Endothelial cell of umbilical vein (primary cell): ENCODE results near the gene ACBD6. TPM values are rescaled to one million over a fixed set of nuclear protein-coding genes. Genes with fewer than 3 reads are reported as not detected.

Experiments
- BruUV-seq: library from RNA; stranded (reverse); fragments of 400-500 nt; replicated peaks from 2 replicates; lab custom pipeline; 2021; lab: Mats Ljungman, UMichigan
- CTCF ChIA-PET: fragments of 300-600, 350-600 bp; sonication (Branson Sonifier 250); formaldehyde crosslinking; loops from one replicate; lab custom pipeline; 2021; ENCODE audit warnings: antibody characterized with exemption, inconsistent platforms; lab: Charles Lee
- POLR2A ChIA-PET: fragments of 300-600, 350-600 bp; sonication (Branson Sonifier 250); formaldehyde crosslinking; loops from one replicate; lab custom pipeline; 2021; ENCODE audit warnings: antibody characterized with exemption, inconsistent platforms; lab: Charles Lee
- DNase-seq: peaks from one replicate; pipeline ENCODE4 v3.0.0-alpha.2; 2011; ENCODE audit warnings: low read depth, low spot score
- FAIRE-seq: peaks from 2 replicates; lab custom pipeline; 2011; peaks lifted over from hg19 to GRCh38; lab: Jason Lieb, UNC
- H2AFZ ChIP-seq: 2 replicates; pipeline ENCODE4 v1.6.0; 2012; ENCODE audit warnings: low read depth, low read length, control low read depth, inconsistent platforms
- H3K27ac ChIP-seq: 2 replicates; pipeline ENCODE4 v1.5.1; 2011; ENCODE audit warnings: low read depth, mild to moderate bottlenecking, control low read depth, low read length, moderate library complexity; ENCODE audit not compliant: insufficient read depth
- H3K27me3 ChIP-seq, 2 experiments: 2 replicates each; pipeline versions ENCODE4 v1.6.0 to v1.6.1; 2011; ENCODE audit warnings: low read length in 2 of 2, mixed read lengths in 1 of 2; ENCODE audit not compliant: control insufficient read depth in 2 of 2, insufficient read depth in 2 of 2
- H3K36me3 ChIP-seq, 2 experiments: 2 replicates in 1 of 2; 3 replicates in 1 of 2; pipeline ENCODE4 v1.5.1; 2011; ENCODE audit warnings: low read length in 2 of 2, mild to moderate bottlenecking in 1 of 2, moderate library complexity in 1 of 2; ENCODE audit not compliant: control insufficient read depth in 2 of 2, insufficient read depth in 2 of 2; ENCODE audit errors: extremely low read depth in 1 of 2
- H3K4me1 ChIP-seq: 3 replicates; pipeline ENCODE4 v1.5.1; 2011; ENCODE audit warnings: mild to moderate bottlenecking, low read length; ENCODE audit not compliant: control insufficient read depth, insufficient read depth; ENCODE audit errors: extremely low read depth
- H3K4me2 ChIP-seq: 2 replicates; pipeline ENCODE4 v1.6.1; 2011; ENCODE audit warnings: low read length, control low read depth, mixed read lengths; ENCODE audit not compliant: insufficient read depth
- H3K4me3 ChIP-seq, 3 experiments: fragments of 200-600 bp in 1 of 3; sonication (generic), shearing (Covaris generic) in 1 of 3; replicated peaks in 1 of 3; 2 replicates each; pipeline ENCODE4 v1.5.1; 2011 to 2016; ENCODE audit warnings: control low read depth in 3 of 3, low read length in 3 of 3, mild to moderate bottlenecking in 2 of 3, inconsistent platforms in 1 of 3, low read depth in 1 of 3, moderate library complexity in 1 of 3; ENCODE audit not compliant: insufficient read depth in 1 of 3
- H3K79me2 ChIP-seq: 2 replicates; pipeline ENCODE4 v1.6.0; 2012; ENCODE audit warnings: low read length, inconsistent platforms; ENCODE audit not compliant: control insufficient read depth, insufficient read depth
- H3K9ac ChIP-seq: replicated peaks from 2 replicates; pipeline ENCODE3; 2011; ENCODE audit warnings: low read length, control low read depth; ENCODE audit not compliant: insufficient read depth; ENCODE audit errors: extremely low read depth
- H3K9me1 ChIP-seq: replicated peaks from 3 replicates; pipeline ENCODE4 v1.6.0; 2011; ENCODE audit warnings: mild to moderate bottlenecking, low read length; ENCODE audit not compliant: control insufficient read depth, insufficient read depth; ENCODE audit errors: extremely low read depth
- H3K9me3 ChIP-seq: replicated peaks from 2 replicates; pipeline ENCODE4 v1.5.1; 2012; ENCODE audit warnings: low read length, inconsistent platforms; ENCODE audit not compliant: control insufficient read depth, insufficient read depth
- H4K20me1 ChIP-seq: replicated peaks from 2 replicates; pipeline ENCODE3; 2011; ENCODE audit warnings: mild to moderate bottlenecking, low read length; ENCODE audit not compliant: control insufficient read depth, insufficient read depth; ENCODE audit errors: extremely low read depth
- EZH2 ChIP-seq: IDR thresholded peaks from 2 replicates; pipeline ENCODE4 v1.6.1; 2012; ENCODE audit warnings: borderline replicate concordance, low read depth, mild to moderate bottlenecking, moderate library complexity, low read length, inconsistent platforms; ENCODE audit not compliant: severe bottlenecking
- FOS ChIP-seq: IDR thresholded peaks from 2 replicates; pipeline ENCODE4 v1.6.1; 2011; ENCODE audit warnings: mild to moderate bottlenecking, low read length, moderate library complexity, borderline replicate concordance; ENCODE audit not compliant: insufficient read depth
- GATA2 ChIP-seq: IDR thresholded peaks from 2 replicates; pipeline ENCODE4 v1.7.0; 2011; ENCODE audit warnings: low read depth, mild to moderate bottlenecking, moderate library complexity, mixed read lengths, low read length; ENCODE audit not compliant: insufficient read length, insufficient read depth
- JUN ChIP-seq: IDR thresholded peaks from 2 replicates; pipeline ENCODE4 v1.6.1; 2011; ENCODE audit warnings: borderline replicate concordance, low read depth; ENCODE audit not compliant: insufficient read length, insufficient read depth
- MAX ChIP-seq: IDR thresholded peaks from 2 replicates; pipeline ENCODE4 v1.6.1; 2011; ENCODE audit not compliant: insufficient read depth, insufficient read length
- MYC ChIP-seq: IDR thresholded peaks from one replicate; pipeline ENCODE4 v1.6.1; 2011; ENCODE audit warnings: mild to moderate bottlenecking, low read depth, low read length
- POLR2A ChIP-seq: IDR thresholded peaks from 2 replicates; pipeline ENCODE4 v1.6.1; 2012; ENCODE audit warnings: low read depth, mild to moderate bottlenecking, control low read depth, low read length
- POLR2AphosphoS5 ChIP-seq: IDR thresholded peaks from 2 replicates; pipeline ENCODE4 v1.6.1; 2012; ENCODE audit warnings: low read depth, mild to moderate bottlenecking, control low read depth, low read length, moderate library complexity; ENCODE audit not compliant: insufficient read depth
- dilution Hi-C: fragments of 300-500 bp; cut with MboI; formaldehyde crosslinking; loops from one replicate; pipeline ENCODE4 v1.15.0; 2019; ENCODE audit warnings: low sequenced_read_pairs; ENCODE audit not compliant: extremely low pct_ligation_motif_present
- intact Hi-C: fragments of 100-400 bp; cut with micrococcal nuclease; formaldehyde crosslinking; loops from one replicate; pipeline ENCODE4 v1.10.0; 2022
- polyA plus RNA-seq, 4 experiments: library from polyadenylated mRNA; depleted of rRNA in 3 of 4; stranded (reverse) in 3 of 4; unstranded in 1 of 4; fragments of >200 nt; gene quantifications; 2 replicates each; pipeline versions ENCODE4 v1.2.1 to v1.2.3, GENCODE V29; 2011 to 2012; ENCODE audit warnings: missing spikeins in 1 of 4
- total RNA-seq: library from RNA; stranded (reverse); gene quantifications from 2 replicates; pipeline ENCODE4 v1.2.3, GENCODE V29; 2021
- TF ChIP-seq, protein P1 (sequence below), 2 donors: IDR thresholded peaks; 1 replicate in 1 of 2; 2 replicates in 1 of 2; pipeline ENCODE4 v1.5.1; 2011; ENCODE audit warnings: low read length in 2 of 2, mild to moderate bottlenecking in 2 of 2, moderate library complexity in 2 of 2, control low read depth in 1 of 2, inconsistent platforms in 1 of 2, low read depth in 1 of 2; ENCODE audit not compliant: insufficient read depth in 1 of 2; ENCODE audit errors: extremely low read depth in 1 of 2

ACBD6 gene
- total and polyA plus RNA-seq, 2 donors (not counting 3 experiments of a cell fraction or from before 2014, with no cell fraction given), result 55.6 to 56.4 TPM

DNA sequence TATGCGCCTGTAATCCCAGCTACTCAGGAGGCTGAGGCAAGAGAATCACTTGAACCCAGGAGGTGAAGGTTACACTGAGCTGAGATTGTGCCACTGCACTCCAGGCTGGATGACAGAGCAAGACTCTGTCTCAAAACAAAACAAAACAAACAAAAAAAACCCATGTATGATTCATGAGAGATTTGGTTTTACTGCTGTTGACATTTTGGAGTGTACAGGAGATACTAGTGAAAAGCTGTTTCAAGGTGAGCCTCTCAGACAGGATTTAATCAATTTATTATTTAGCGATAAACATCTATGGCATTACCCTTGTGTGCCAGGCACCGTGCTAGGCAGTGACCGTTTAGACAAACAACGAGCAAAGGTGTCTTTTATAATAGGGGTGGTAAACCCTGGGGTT lies 255.8 kb downstream of the ACBD6 start:
- Histone ChIP-seq H3K79me2 (no peaks in the 10 kb centered on the region), H2AFZ (no peak overlapping the region), H3K27ac (no peak overlapping the region), H3K36me3 (no peaks in the 10 kb centered on the region), H3K4me1 (no peaks in the 10 kb centered on the region), H4K20me1 (no peaks in the 10 kb centered on the region), H3K4me3 (no peak overlapping the region), H3K9me1 (no peaks in the 10 kb centered on the region), H3K9ac (no peak overlapping the region), H3K9me3 (no peaks in the 10 kb centered on the region), H3K4me2 (no peak overlapping the region), H3K27me3 (peaks cover 8 to 9% of the 10 kb centered on the region in 2 experiments)
- no peak for TF ChIP-seq JUN
- TF ChIP-seq GATA2, result no peak
- TF ChIP-seq, protein P1, sequence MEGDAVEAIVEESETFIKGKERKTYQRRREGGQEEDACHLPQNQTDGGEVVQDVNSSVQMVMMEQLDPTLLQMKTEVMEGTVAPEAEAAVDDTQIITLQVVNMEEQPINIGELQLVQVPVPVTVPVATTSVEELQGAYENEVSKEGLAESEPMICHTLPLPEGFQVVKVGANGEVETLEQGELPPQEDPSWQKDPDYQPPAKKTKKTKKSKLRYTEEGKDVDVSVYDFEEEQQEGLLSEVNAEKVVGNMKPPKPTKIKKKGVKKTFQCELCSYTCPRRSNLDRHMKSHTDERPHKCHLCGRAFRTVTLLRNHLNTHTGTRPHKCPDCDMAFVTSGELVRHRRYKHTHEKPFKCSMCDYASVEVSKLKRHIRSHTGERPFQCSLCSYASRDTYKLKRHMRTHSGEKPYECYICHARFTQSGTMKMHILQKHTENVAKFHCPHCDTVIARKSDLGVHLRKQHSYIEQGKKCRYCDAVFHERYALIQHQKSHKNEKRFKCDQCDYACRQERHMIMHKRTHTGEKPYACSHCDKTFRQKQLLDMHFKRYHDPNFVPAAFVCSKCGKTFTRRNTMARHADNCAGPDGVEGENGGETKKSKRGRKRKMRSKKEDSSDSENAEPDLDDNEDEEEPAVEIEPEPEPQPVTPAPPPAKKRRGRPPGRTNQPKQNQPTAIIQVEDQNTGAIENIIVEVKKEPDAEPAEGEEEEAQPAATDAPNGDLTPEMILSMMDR (IDR thresholded peaks at IDR 0.05; ENCODE audit: extremely low read depth in 1 of 2, insufficient read depth in 1 of 2, low read depth in 1 of 2, low read length in 2 of 2), result no peak
- TF ChIP-seq MAX, result no peak
- no peak for TF ChIP-seq MYC
- no peak for TF ChIP-seq POLR2A
- TF ChIP-seq FOS, result no peak
- no peak for TF ChIP-seq EZH2
- no peak for TF ChIP-seq POLR2AphosphoS5
- intact Hi-C loops, result no loop called here
- FAIRE-seq (no peak), DNase-seq (no peak)
- ChIA-PET CTCF (no interaction called here), POLR2A (no interaction called here)
- BruUV-seq, result no TSS peak
- dilution Hi-C loops, result no loop called here
